H4 (cell line): ENCODE data around the gene BACE1. TPM values are rescaled to one million over a fixed set of nuclear protein-coding genes. Genes with fewer than 3 reads are reported as not detected.
"Not testable (repeated sequence)": the region's sequence is repeated elsewhere in the genome, so short reads cannot be mapped to it uniquely, and the experiment has no call there.

ENCODE experiments used
- DNase-seq: peaks from one replicate; pipeline ENCODE4 v3.0.0-alpha.2; 2015; ENCODE audit warnings: low spot score
- total RNA-seq: library from RNA; depleted of rRNA; stranded (reverse); fragments of >200 nt; shearing (Covaris generic); gene quantifications from 2 replicates; pipeline ENCODE4 v1.2.3, GENCODE V29; 2014; rRNA removed

The BACE1 gene
- total RNA-seq, 1 experiment from 2014 or later = 24.4 TPM

- DNase-seq = peak; percentile 86
These were observed 42.3 kb downstream of the BACE1 start for GRCh38 chr11:117273550-117274289.

- DNase-seq = not testable (repeated sequence)
These were observed 43.9 kb downstream of the BACE1 start for GRCh38 chr11:117272175-117272574.

- no peak for DNase-seq
These were observed 44.8 kb downstream of the BACE1 start for GRCh38 chr11:117271208-117271607.

- no peak for DNase-seq
These were observed 46.2 kb downstream of the BACE1 start for GRCh38 chr11:117269856-117270255.

- no peak for DNase-seq
These were observed 50.3 kb downstream of the BACE1 start for GRCh38 chr11:117265745-117266144.

- DNase-seq = not testable (repeated sequence)
These were observed 51.3 kb downstream of the BACE1 start for GRCh38 chr11:117264624-117265323.

GRCh38 chr11:117259417-117259816 lies 56.6 kb downstream of the BACE1 start:
- DNase-seq = no peak

- DNase-seq = no peak
These were observed 57.5 kb downstream of the BACE1 start for GRCh38 chr11:117258576-117258975.

GRCh38 chr11:117256573-117256972 lies 59.5 kb downstream of the BACE1 start:
- DNase-seq = no peak

GRCh38 chr11:117255966-117256365 lies 60.1 kb downstream of the BACE1 start:
- DNase-seq = no peak

- no peak for DNase-seq
These were observed 64.5 kb downstream of the BACE1 start for GRCh38 chr11:117251506-117251905.

- DNase-seq = no peak
These were observed 66.5 kb downstream of the BACE1 start for GRCh38 chr11:117249571-117249970.

- DNase-seq = no peak
These were observed 67.7 kb downstream of the BACE1 start for GRCh38 chr11:117248341-117248740.

GRCh38 chr11:117239295-117239694 lies 76.8 kb downstream of the BACE1 start:
- peak; percentile 26 for DNase-seq

GRCh38 chr11:117238221-117238620 lies 77.8 kb downstream of the BACE1 start:
- no peak for DNase-seq

Other genes starting within 250 kb of the BACE1 start
- gene SIK3, start 217.8 kb downstream of the BACE1 start, total RNA-seq = 7.7 and 7.8 TPM in 2 replicates
- 103 and 108 TPM in 2 replicates for gene PAFAH1B2, start 172.0 kb downstream of the BACE1 start, total RNA-seq
- 10.8 and 13.5 TPM in 2 replicates for gene SIDT2, start 137.5 kb downstream of the BACE1 start, total RNA-seq
- 20.8 and 36.0 TPM in 2 replicates for gene TAGLN, start 116.9 kb downstream of the BACE1 start, total RNA-seq
- 14.1 and 18.1 TPM in 2 replicates for gene PCSK7, start 84.2 kb downstream of the BACE1 start, total RNA-seq
- gene RNF214, start 83.6 kb downstream of the BACE1 start, total RNA-seq = 5.3 and 6.7 TPM in 2 replicates
- gene BACE1-AS, start 24.9 kb downstream of the BACE1 start, total RNA-seq = 1.6 and 2.9 TPM in 2 replicates
- 16.5 and 19.6 TPM in 2 replicates for gene CEP164, start 11.6 kb upstream of the BACE1 start, total RNA-seq